Measurements from ENCODE around the gene PRKCE. TPM values are rescaled to one million over a fixed set of nuclear protein-coding genes. Genes with fewer than 3 reads are reported as not detected.

PRKCE gene
- total RNA-seq, 1 experiment from 2014 or later = 17.7 TPM

DNA sequence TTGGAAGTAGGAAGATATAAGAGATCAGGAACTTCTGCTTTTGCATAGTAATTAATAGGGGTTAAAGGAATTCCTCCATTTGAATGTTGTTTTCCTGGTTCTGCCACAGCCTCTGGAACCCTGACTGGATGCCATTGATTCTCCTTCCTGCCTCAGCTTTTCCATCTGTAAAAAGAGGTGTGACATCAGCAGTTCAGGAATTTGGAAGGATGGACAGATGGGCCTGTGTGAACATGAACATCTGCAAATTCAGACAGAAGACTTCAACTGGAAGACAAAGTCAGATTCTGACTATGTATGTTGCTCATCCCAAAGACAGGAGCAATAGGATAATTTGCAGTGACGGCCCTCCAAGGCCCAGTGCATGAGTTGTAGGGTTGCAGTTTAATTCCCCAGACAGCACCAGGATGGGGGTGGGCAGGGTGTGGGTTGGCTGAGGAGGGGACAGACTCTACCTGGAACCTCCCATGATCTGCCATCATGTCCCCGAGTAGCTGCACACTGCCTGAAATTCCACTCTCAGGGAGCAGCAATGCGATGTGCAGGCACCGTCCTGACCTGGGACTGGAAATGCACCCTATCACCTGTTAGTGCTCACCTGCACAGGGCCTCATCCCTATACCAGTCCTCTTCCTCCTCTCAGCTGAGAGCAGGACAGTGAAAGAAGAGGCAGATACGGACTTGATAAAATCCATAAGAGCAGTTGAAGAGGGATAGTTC is 546.8 kb downstream of the PRKCE start:
- TF ChIP-seq, protein P1, sequence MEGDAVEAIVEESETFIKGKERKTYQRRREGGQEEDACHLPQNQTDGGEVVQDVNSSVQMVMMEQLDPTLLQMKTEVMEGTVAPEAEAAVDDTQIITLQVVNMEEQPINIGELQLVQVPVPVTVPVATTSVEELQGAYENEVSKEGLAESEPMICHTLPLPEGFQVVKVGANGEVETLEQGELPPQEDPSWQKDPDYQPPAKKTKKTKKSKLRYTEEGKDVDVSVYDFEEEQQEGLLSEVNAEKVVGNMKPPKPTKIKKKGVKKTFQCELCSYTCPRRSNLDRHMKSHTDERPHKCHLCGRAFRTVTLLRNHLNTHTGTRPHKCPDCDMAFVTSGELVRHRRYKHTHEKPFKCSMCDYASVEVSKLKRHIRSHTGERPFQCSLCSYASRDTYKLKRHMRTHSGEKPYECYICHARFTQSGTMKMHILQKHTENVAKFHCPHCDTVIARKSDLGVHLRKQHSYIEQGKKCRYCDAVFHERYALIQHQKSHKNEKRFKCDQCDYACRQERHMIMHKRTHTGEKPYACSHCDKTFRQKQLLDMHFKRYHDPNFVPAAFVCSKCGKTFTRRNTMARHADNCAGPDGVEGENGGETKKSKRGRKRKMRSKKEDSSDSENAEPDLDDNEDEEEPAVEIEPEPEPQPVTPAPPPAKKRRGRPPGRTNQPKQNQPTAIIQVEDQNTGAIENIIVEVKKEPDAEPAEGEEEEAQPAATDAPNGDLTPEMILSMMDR (IDR thresholded peaks at IDR 0.05; ENCODE audit: unreplicated experiment) = no peak
- Mint-ChIP-seq H3K4me1 (ENCODE audit: low read depth, unreplicated experiment) (no peaks in the 10 kb centered on the region), H3K27ac (ENCODE audit: unreplicated experiment) (no peak overlapping the region), H3K36me3 (ENCODE audit: insufficient read depth, unreplicated experiment) (no peaks in the 10 kb centered on the region), H3K4me3 (ENCODE audit: low read depth, unreplicated experiment) (no peak overlapping the region), H3K27me3 (ENCODE audit: unreplicated experiment) (no peaks in the 10 kb centered on the region), H3K9me3 (ENCODE audit: low read depth, unreplicated experiment) (peaks cover 4% of the 10 kb centered on the region)
- CTCF ChIA-PET = no interaction called here
- BruUV-seq (replicated peaks) = no TSS peak
- DNase-seq = no peak
- intact Hi-C loops (cut with micrococcal nuclease; ENCODE audit: unreplicated experiment) = no loop called here

DNA sequence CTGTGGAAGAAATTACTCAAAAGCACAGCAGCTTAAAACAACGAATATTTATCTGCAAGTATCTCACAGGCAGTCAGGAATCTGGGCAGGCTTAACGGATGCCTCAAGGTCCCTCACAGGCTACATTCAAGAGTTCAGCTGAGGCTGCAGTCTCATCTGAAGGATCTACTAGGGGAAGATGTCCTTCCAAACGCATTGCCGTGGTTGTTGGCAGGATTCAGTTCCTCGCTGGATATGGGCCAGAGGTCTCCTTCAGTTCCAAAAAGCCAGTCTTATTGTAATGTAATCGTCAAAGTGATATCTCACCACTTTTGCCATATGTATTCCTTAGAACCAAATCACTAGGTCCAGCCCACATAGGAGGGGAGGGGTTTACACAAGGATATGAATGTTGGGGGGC is 547.5 kb downstream of the PRKCE start:
- H3K4me1 Mint-ChIP-seq (ENCODE audit: low read depth, unreplicated experiment) = no peaks in the 10 kb centered on the region
- BruUV-seq (replicated peaks) = no TSS peak
- H3K4me3 Mint-ChIP-seq (ENCODE audit: low read depth, unreplicated experiment) = no peak overlapping the region
- H3K27me3 Mint-ChIP-seq (ENCODE audit: unreplicated experiment) = no peaks in the 10 kb centered on the region
- TF ChIP-seq, protein P1 (IDR thresholded peaks at IDR 0.05; ENCODE audit: unreplicated experiment) = no peak
- no peaks in the 10 kb centered on the region for H3K36me3 Mint-ChIP-seq (ENCODE audit: insufficient read depth, unreplicated experiment)
- intact Hi-C loops (cut with micrococcal nuclease; ENCODE audit: unreplicated experiment) = no loop called here
- peaks cover 4% of the 10 kb centered on the region for H3K9me3 Mint-ChIP-seq (ENCODE audit: low read depth, unreplicated experiment)
- no peak for DNase-seq
- no peak overlapping the region for H3K27ac Mint-ChIP-seq (ENCODE audit: unreplicated experiment)
- CTCF ChIA-PET = no interaction called here

DNA sequence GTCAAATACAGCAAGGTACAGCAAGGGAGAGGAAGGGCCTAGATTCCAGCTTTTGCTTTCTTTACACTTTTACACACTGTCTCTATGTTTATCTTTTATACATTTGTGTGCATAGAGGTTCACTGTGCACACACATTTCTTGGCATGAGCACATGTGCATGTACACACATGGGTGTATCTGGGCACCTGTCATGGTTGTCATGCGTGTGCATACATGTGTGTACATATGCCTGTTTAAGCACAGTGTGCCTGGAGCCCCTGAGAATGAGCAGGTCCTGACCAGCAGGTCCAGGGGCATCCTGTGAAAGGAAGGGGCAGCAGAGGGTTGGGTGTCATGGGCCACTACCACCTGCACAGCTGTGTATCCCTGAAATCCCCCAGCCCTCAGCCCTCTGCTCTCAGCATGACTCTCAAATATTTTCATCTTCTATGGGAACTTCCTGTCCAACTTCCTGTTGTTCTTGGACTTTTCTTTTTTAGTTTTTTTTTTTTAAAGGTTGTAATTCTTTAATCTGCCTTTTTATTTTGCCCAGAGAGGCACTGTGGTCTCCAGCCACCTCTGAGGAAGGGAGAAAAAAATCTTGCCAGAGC is 548.7 kb downstream of the PRKCE start:
- Mint-ChIP-seq H3K4me3 (ENCODE audit: low read depth, unreplicated experiment) (no peak overlapping the region), H3K9me3 (ENCODE audit: low read depth, unreplicated experiment) (peaks cover 4% of the 10 kb centered on the region), H3K4me1 (ENCODE audit: low read depth, unreplicated experiment) (no peaks in the 10 kb centered on the region), H3K27me3 (ENCODE audit: unreplicated experiment) (no peaks in the 10 kb centered on the region), H3K36me3 (ENCODE audit: insufficient read depth, unreplicated experiment) (no peaks in the 10 kb centered on the region), H3K27ac (ENCODE audit: unreplicated experiment) (no peak overlapping the region)
- CTCF ChIA-PET = interaction anchor here (0.7 kb wide), 1 partner anchor 876 kb away, joined by 3 read pairs; no protein-coding TSS in a partner anchor
- no peak for DNase-seq
- intact Hi-C loops (cut with micrococcal nuclease; ENCODE audit: unreplicated experiment) = no loop called here
- TF ChIP-seq, protein P1 (IDR thresholded peaks at IDR 0.05; ENCODE audit: unreplicated experiment) = no peak
- BruUV-seq (replicated peaks) = no TSS peak

DNA sequence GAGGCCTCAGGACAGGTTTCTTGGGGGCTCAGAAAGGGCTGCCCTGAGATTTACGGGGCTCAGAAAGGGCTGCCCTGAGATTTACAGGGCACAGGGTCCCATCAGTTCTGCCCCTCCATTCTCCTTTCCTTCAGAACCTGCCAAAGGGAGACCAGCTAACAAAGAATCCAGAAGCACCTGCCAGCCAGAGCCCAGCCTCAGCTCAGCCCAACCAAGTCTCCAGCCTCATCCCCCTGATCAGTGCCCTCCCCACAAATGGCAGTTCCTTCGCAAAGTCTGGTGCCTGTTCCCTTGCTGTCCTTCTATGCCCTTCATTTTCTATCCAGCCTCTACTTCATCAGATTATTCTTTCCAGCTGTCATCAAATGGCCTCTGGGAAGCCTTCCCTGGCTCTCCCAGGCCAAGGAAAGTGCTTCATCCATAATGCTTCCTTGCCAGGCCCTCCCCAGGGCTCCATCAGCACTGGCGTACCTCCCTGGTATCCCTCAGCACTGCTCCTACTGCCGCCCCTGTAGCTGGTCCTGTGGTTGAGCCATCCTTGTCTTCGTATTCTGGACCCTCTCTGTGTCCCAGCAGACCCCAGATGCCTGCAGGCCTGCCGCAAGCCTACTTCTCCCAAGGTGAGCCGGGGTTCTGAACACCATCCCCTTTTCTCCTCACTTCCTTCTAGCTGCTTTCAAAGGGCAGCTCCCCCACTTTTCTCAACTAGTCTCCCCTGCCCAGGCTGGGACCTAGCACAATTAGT is 549.6 kb downstream of the PRKCE start:
- no peaks in the 10 kb centered on the region for H3K27me3 Mint-ChIP-seq (ENCODE audit: unreplicated experiment)
- no peaks in the 10 kb centered on the region for H3K36me3 Mint-ChIP-seq (ENCODE audit: insufficient read depth, unreplicated experiment)
- no peaks in the 10 kb centered on the region for H3K4me1 Mint-ChIP-seq (ENCODE audit: low read depth, unreplicated experiment)
- intact Hi-C loops (cut with micrococcal nuclease; ENCODE audit: unreplicated experiment) = no loop called here
- no peak for DNase-seq
- H3K27ac Mint-ChIP-seq (ENCODE audit: unreplicated experiment) = no peak overlapping the region
- CTCF ChIA-PET = interaction anchor here (0.7 to 1.1 kb wide), 2 partner anchors 28 to 875 kb away, joined by 3 to 5 read pairs; no protein-coding TSS in a partner anchor
- H3K9me3 Mint-ChIP-seq (ENCODE audit: low read depth, unreplicated experiment) = peaks cover 4% of the 10 kb centered on the region
- H3K4me3 Mint-ChIP-seq (ENCODE audit: low read depth, unreplicated experiment) = no peak overlapping the region
- no TSS peak for BruUV-seq (replicated peaks)
- TF ChIP-seq, protein P1 (IDR thresholded peaks at IDR 0.05; ENCODE audit: unreplicated experiment) = no peak

Data from Calu3 (cell line).